ENCODE results near the gene MCC.

MCC gene

GRCh38 chr5:113026211-113026610, 462.0 kb downstream of the MCC start:
- H3K4me1 Mint-ChIP-seq (ENCODE audit: low read depth) = peaks cover 37% of the 10 kb centered on the region
- H3K36me3 Mint-ChIP-seq (ENCODE audit: low read depth) = peaks cover 49% of the 10 kb centered on the region
- no peaks in the 10 kb centered on the region for H3K9me3 Mint-ChIP-seq
- no peak overlapping the region for H3K4me3 Mint-ChIP-seq
- no peaks in the 10 kb centered on the region for H3K27me3 Mint-ChIP-seq (ENCODE audit: low read depth)
- no peak overlapping the region for H3K27ac Mint-ChIP-seq
- DNase-seq (ENCODE audit: low spot score) = no peak

GRCh38 chr5:113025596-113025995, 462.7 kb downstream of the MCC start:
- H3K27me3 Mint-ChIP-seq (ENCODE audit: low read depth) = no peaks in the 10 kb centered on the region
- H3K36me3 Mint-ChIP-seq (ENCODE audit: low read depth) = peaks cover 55% of the 10 kb centered on the region
- peaks cover 42% of the 10 kb centered on the region for H3K4me1 Mint-ChIP-seq (ENCODE audit: low read depth)
- H3K4me3 Mint-ChIP-seq = no peak overlapping the region
- no peak overlapping the region for H3K27ac Mint-ChIP-seq
- no peaks in the 10 kb centered on the region for H3K9me3 Mint-ChIP-seq
- DNase-seq (ENCODE audit: low spot score) = no peak

- DNase-seq (ENCODE audit: low spot score) = no peak
- Mint-ChIP-seq H3K9me3 (no peaks in the 10 kb centered on the region), H3K27ac (no peak overlapping the region), H3K4me1 (ENCODE audit: low read depth) (peaks cover 49% of the 10 kb centered on the region), H3K36me3 (ENCODE audit: low read depth) (peaks cover 61% of the 10 kb centered on the region), H3K27me3 (ENCODE audit: low read depth) (no peaks in the 10 kb centered on the region), H3K4me3 (no peak overlapping the region)
These were observed 464.1 kb downstream of the MCC start for GRCh38 chr5:113024076-113024697.

- Mint-ChIP-seq H3K27me3 (ENCODE audit: low read depth) (no peaks in the 10 kb centered on the region), H3K4me1 (ENCODE audit: low read depth) (peaks cover 64% of the 10 kb centered on the region), H3K27ac (peak overlapping the region; percentile 91), H3K9me3 (no peaks in the 10 kb centered on the region), H3K4me3 (peak overlapping the region; percentile 72), H3K36me3 (ENCODE audit: low read depth) (peaks cover 69% of the 10 kb centered on the region)
- peak; percentile 43 for DNase-seq (ENCODE audit: low spot score)
These were observed 465.6 kb downstream of the MCC start for GRCh38 chr5:113022661-113023060.

GRCh38 chr5:113020461-113021273, 467.6 kb downstream of the MCC start:
- Mint-ChIP-seq H3K27me3 (ENCODE audit: low read depth) (no peaks in the 10 kb centered on the region), H3K36me3 (ENCODE audit: low read depth) (peaks cover 70% of the 10 kb centered on the region), H3K4me1 (ENCODE audit: low read depth) (peaks cover 73% of the 10 kb centered on the region), H3K9me3 (no peaks in the 10 kb centered on the region), H3K4me3 (peak overlapping the region; percentile 70), H3K27ac (peak overlapping the region; percentile 93)
- DNase-seq (ENCODE audit: low spot score) = peak; percentile 27

- no peaks in the 10 kb centered on the region for H3K27me3 Mint-ChIP-seq (ENCODE audit: low read depth)
- H3K4me3 Mint-ChIP-seq = peak overlapping the region; percentile 15
- no peak for DNase-seq (ENCODE audit: low spot score)
- H3K9me3 Mint-ChIP-seq = no peaks in the 10 kb centered on the region
- peaks cover 68% of the 10 kb centered on the region for H3K4me1 Mint-ChIP-seq (ENCODE audit: low read depth)
- peak overlapping the region; percentile 74 for H3K27ac Mint-ChIP-seq
- peaks cover 71% of the 10 kb centered on the region for H3K36me3 Mint-ChIP-seq (ENCODE audit: low read depth)
These were observed 470.2 kb downstream of the MCC start for GRCh38 chr5:113017881-113018635.

- Mint-ChIP-seq H3K27ac (no peak overlapping the region), H3K27me3 (ENCODE audit: low read depth) (no peaks in the 10 kb centered on the region), H3K4me3 (no peak overlapping the region), H3K9me3 (no peaks in the 10 kb centered on the region), H3K4me1 (ENCODE audit: low read depth) (peaks cover 4% of the 10 kb centered on the region), H3K36me3 (ENCODE audit: low read depth) (peaks cover 54% of the 10 kb centered on the region)
- no peak for DNase-seq (ENCODE audit: low spot score)
These were observed 482.8 kb downstream of the MCC start for GRCh38 chr5:113005454-113005853.

DNA sequence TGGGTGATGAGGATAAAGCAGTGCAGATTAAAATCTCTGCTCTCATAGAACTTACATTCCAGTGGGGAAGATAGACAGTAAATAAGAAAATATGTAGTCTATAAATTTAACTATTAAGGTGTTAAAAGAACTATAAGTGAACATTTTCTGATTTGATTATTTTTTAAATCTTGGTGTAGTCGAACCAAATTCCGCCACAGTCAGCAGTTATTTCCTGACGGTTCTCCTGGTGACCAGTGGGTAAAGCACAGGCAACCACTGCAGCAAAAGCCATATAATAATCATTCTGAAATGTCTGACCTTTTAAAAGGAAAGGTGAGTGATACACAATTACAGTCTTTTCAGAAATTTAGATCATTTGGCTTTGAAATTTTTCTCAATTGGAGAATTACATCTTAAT, 484.5 kb downstream of the MCC start:
- Mint-ChIP-seq H3K36me3 (ENCODE audit: low read depth) (peaks cover 51% of the 10 kb centered on the region), H3K27ac (no peak overlapping the region), H3K4me3 (no peak overlapping the region), H3K27me3 (ENCODE audit: low read depth) (no peaks in the 10 kb centered on the region), H3K9me3 (no peaks in the 10 kb centered on the region), H3K4me1 (ENCODE audit: low read depth) (peaks cover 6% of the 10 kb centered on the region)
- DNase-seq (ENCODE audit: low spot score) = no peak

DNA sequence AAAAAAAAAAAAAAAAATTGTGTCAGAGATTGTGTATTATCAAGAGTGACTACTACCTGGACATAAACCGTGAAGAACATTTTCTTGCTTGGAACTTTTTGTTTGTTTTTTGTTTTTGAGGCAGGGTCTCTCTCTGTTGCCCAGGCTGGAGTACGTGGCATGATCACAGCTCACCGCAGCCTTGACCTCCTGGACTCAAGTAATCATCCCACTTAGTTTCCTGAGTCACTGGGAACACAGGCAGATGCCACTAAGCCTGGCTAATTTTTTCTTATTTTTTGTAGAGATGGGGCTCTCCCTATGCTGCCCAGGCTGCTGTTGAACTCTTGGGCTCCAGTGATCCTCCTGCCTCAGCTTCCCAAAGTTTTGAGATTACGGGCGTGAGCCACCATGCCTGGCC, 485.8 kb downstream of the MCC start:
- Mint-ChIP-seq H3K27me3 (ENCODE audit: low read depth) (no peaks in the 10 kb centered on the region), H3K36me3 (ENCODE audit: low read depth) (peaks cover 44% of the 10 kb centered on the region), H3K4me1 (ENCODE audit: low read depth) (peaks cover 11% of the 10 kb centered on the region), H3K27ac (no peak overlapping the region), H3K9me3 (no peaks in the 10 kb centered on the region), H3K4me3 (no peak overlapping the region)
- DNase-seq (ENCODE audit: low spot score) = no peak

DNA sequence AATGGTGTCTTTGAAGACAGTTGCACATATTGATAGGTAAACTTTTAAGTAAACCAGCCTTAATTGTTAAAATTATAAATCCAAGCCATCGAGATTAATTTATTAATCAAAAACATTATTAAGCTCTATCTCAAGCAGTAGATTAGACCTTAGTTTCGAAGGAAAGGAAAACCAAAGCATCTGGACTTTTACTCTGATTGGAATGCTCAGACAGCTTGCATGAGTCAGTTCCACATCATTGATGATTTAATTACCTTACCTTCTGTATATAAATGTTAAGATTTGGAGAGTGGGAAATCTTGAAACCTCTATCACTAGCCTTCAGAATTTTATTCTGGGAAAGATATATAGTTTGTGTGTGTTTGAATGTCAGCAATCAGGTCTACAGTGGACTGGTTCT, 487.8 kb downstream of the MCC start:
- DNase-seq (ENCODE audit: low spot score) = no peak
- no peak overlapping the region for H3K27ac Mint-ChIP-seq
- peaks cover 50% of the 10 kb centered on the region for H3K36me3 Mint-ChIP-seq (ENCODE audit: low read depth)
- H3K4me3 Mint-ChIP-seq = no peak overlapping the region
- H3K4me1 Mint-ChIP-seq (ENCODE audit: low read depth) = peaks cover 14% of the 10 kb centered on the region
- no peaks in the 10 kb centered on the region for H3K9me3 Mint-ChIP-seq
- no peaks in the 10 kb centered on the region for H3K27me3 Mint-ChIP-seq (ENCODE audit: low read depth)

- no peaks in the 10 kb centered on the region for H3K27me3 Mint-ChIP-seq (ENCODE audit: low read depth)
- H3K4me3 Mint-ChIP-seq = no peak overlapping the region
- peaks cover 20% of the 10 kb centered on the region for H3K4me1 Mint-ChIP-seq (ENCODE audit: low read depth)
- DNase-seq (ENCODE audit: low spot score) = no peak
- no peak overlapping the region for H3K27ac Mint-ChIP-seq
- no peaks in the 10 kb centered on the region for H3K9me3 Mint-ChIP-seq
- peaks cover 48% of the 10 kb centered on the region for H3K36me3 Mint-ChIP-seq (ENCODE audit: low read depth)
These were observed 490.0 kb downstream of the MCC start for GRCh38 chr5:112998296-112998695.

DNA sequence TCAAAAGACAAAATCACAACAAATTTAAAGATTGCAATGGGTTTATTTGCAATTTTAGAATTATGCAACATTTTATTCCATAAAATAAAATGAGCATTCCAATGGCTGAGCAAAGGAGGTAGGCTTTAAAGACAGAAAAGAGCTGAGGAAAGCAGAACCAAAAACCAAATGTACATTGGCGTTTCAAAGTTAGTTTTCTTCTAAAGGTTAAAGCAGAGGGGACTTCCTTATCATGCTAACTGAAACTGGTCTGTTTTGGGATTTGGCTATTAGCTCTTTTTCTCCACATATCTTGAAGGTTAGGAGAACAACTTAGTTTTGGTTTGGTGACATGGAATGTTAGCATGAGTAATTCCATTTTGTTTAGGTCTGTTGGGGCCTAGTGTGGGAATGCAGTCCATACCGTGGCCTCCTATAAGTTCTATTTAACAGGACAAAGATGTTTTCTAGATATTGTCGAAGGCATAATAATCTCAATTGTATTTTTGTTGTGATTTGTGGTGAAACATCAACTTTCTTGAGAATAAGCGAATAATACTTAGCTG, 491.4 kb downstream of the MCC start:
- Mint-ChIP-seq H3K9me3 (no peaks in the 10 kb centered on the region), H3K27ac (no peak overlapping the region), H3K4me3 (no peak overlapping the region), H3K36me3 (ENCODE audit: low read depth) (peaks cover 50% of the 10 kb centered on the region), H3K27me3 (ENCODE audit: low read depth) (no peaks in the 10 kb centered on the region), H3K4me1 (ENCODE audit: low read depth) (peaks cover 21% of the 10 kb centered on the region)
- no peak for DNase-seq (ENCODE audit: low spot score)

DNA sequence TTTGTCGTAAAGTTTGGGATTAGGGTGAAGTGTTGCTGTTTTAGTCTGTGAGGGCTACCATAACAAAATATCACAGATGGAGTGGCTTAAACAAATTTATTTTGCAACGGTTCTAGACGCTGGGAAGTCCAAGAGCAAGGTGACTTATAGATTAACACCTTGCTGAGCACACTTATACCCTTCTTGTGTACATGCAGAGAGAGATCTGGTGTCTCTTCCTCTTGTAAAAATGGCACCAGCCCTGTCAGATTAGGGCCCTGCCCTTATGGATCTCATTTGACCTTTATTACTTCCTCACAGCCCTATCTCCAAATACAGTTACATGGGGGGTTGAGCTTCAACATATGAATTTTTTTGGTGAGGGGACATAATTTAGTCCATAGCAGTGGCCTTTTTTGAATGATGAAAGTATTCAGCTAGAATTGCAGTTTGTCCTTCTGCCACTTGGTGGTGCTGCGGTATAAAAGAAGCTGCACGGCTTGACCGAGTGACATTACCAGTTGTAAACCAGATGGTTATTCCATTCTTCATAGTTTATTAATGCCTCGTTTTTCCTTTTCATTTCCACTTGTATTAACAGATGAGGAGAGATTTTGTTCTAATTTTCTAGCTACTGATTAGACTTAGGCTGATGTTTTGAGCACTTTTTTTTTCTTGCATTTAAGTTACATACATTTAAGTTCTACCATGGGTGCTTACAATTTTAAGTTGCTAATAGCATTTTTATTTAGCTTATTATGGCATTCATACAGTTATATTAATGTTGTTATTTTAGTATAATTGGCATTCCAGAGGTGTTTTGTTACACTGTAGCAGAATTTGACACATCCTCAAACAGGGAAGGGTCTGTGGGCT, 492.3 kb downstream of the MCC start:
- Mint-ChIP-seq H3K9me3 (no peaks in the 10 kb centered on the region), H3K4me3 (no peak overlapping the region), H3K27ac (no peak overlapping the region), H3K4me1 (ENCODE audit: low read depth) (peaks cover 25% of the 10 kb centered on the region), H3K36me3 (ENCODE audit: low read depth) (peaks cover 49% of the 10 kb centered on the region), H3K27me3 (ENCODE audit: low read depth) (no peaks in the 10 kb centered on the region)
- peak; percentile 60 for DNase-seq (ENCODE audit: low spot score)
